Lower leg skin (tissue), 4 donors: ENCODE measurements around the gene RHBG. TPM values are rescaled to one million over a fixed set of nuclear protein-coding genes. Genes with fewer than 3 reads are reported as not detected.
"Not testable (repeated sequence)": the region's sequence is repeated elsewhere in the genome, so short reads cannot be mapped to it uniquely, and the experiment has no call there.

ENCODE experiments used
- DNase-seq, 2 donors: peaks; one replicate each; pipeline ENCODE4 v3.0.0-alpha.2; 2019; ENCODE audit warnings: low spot score in 2 of 2
- H3K4me3 ChIP-seq: fragments of 200-600 bp; sonication (generic); 2 replicates; pipeline ENCODE4 v1.5.1; 2017; ENCODE audit warnings: mild to moderate bottlenecking, low read depth; ENCODE audit not compliant: poor library complexity, severe bottlenecking
- POLR2A ChIP-seq, 2 donors: fragments of 450-650 bp; IDR thresholded peaks; one replicate each; pipeline ENCODE4 v1.6.1; 2016 to 2017; ENCODE audit warnings: antibody characterized with exemption in 2 of 2, mild to moderate bottlenecking in 1 of 2, moderate library complexity in 1 of 2
- WGBS, 2 donors: methylation state at CpG; one replicate each; pipeline ENCODE4 v1.1.5; 2018; 5-methylcytosine and 5-hydroxymethylcytosine counted together
- intact Hi-C: fragments of 100-400 bp; cut with DNase I; formaldehyde crosslinking; loops from one replicate; pipeline ENCODE4 v1.15.0; 2023; ENCODE audit warnings: low total_unique reads
- total RNA-seq, 4 donors: library from RNA; depleted of rRNA; stranded (reverse); fragments of >200 nt; gene quantifications; one replicate each; pipeline ENCODE4 v1.1.0, GENCODE V29; 2016
- TF ChIP-seq, protein P1 (sequence below), 3 donors: fragments of 450-650 bp; IDR thresholded peaks; one replicate each; pipeline ENCODE4 v1.5.1; 2016; ENCODE audit warnings: antibody characterized with exemption in 3 of 3, mild to moderate bottlenecking in 3 of 3, moderate library complexity in 2 of 3

The RHBG gene
- total RNA-seq, 4 donors from 2014 or later, result 3.5 to 14.2 (median 9.3) TPM

DNA sequence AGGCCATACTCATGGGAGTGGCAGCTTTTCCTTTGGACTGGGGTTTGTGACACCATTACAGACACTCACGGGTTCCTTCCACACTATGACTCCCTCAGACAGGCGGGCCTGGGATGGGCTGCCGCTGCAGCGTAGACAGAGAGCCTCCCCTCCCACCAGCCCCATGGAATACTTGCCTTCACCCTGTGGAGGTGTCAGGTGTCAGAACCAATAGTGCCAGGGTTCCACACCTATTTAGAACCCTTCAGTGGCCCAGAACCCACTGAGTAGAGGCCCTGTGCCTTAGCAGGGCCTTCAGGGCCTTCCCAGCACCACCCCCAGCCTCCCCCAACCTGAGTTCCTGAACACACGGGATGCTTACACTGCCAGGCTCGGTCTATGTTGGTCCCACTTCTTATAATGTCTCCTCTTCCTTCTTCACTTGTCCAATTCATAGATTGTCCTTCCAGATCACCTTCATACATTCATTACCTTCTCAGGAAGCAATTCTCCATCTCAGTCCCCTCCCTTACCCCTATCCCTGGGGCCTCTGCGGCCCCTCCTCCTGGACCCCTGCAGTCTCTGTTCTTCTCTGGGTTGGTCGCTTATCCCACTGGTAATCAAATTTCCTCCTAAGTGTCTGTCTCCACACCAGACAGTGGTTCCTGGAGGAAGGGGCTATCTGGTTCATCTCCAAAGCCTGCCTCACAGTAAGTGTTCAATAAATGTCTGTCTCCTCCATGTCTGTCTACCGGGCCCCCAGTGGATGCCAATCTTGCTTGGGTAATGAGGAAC is 1.4 kb upstream of the RHBG start:
- intact Hi-C loops, result no loop called here
- no peak overlapping the region for H3K4me3 ChIP-seq
- no peak for DNase-seq
- TF ChIP-seq, protein P1, sequence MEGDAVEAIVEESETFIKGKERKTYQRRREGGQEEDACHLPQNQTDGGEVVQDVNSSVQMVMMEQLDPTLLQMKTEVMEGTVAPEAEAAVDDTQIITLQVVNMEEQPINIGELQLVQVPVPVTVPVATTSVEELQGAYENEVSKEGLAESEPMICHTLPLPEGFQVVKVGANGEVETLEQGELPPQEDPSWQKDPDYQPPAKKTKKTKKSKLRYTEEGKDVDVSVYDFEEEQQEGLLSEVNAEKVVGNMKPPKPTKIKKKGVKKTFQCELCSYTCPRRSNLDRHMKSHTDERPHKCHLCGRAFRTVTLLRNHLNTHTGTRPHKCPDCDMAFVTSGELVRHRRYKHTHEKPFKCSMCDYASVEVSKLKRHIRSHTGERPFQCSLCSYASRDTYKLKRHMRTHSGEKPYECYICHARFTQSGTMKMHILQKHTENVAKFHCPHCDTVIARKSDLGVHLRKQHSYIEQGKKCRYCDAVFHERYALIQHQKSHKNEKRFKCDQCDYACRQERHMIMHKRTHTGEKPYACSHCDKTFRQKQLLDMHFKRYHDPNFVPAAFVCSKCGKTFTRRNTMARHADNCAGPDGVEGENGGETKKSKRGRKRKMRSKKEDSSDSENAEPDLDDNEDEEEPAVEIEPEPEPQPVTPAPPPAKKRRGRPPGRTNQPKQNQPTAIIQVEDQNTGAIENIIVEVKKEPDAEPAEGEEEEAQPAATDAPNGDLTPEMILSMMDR (IDR thresholded peaks at IDR 0.05), result no peak
- TF ChIP-seq POLR2A (IDR thresholded peaks at IDR 0.05), result no peak
- 79 to 80% methylated on average over 8 to 9 of the region's 9 CpGs for WGBS, 2 donors

DNA sequence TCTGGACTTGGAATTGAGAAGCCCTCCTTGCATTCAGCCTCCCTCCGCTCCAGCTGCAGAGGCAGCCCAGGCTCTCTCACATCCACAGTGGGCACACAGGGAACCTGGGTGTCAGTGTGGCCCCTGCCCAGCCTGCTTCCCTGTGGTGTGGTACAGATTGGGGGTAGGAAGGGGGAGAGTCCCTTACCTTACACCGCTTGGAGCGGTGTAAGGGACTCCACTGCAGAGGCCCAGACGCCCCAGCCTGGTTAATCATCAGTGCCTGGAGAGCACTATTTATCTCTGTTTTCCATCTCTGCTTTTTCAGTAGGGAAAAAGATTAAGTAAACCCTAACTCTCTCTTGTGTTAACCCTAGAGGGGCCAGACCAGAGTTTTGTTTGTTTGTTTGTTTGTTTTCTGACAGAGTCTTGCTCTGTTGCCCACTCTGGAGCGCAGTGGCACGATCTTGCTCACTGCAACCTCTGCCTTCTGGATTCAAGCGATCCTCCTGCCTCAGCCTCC is 803 bp upstream of the RHBG start:
- no peak for TF ChIP-seq POLR2A (IDR thresholded peaks at IDR 0.05)
- TF ChIP-seq, protein P1 (IDR thresholded peaks at IDR 0.05), result no peak
- 78% methylated on average over 7 of the region's 7 CpGs for WGBS, 2 donors
- H3K4me3 ChIP-seq, result no peak overlapping the region
- no peak for DNase-seq
- intact Hi-C loops, result no loop called here

DNA sequence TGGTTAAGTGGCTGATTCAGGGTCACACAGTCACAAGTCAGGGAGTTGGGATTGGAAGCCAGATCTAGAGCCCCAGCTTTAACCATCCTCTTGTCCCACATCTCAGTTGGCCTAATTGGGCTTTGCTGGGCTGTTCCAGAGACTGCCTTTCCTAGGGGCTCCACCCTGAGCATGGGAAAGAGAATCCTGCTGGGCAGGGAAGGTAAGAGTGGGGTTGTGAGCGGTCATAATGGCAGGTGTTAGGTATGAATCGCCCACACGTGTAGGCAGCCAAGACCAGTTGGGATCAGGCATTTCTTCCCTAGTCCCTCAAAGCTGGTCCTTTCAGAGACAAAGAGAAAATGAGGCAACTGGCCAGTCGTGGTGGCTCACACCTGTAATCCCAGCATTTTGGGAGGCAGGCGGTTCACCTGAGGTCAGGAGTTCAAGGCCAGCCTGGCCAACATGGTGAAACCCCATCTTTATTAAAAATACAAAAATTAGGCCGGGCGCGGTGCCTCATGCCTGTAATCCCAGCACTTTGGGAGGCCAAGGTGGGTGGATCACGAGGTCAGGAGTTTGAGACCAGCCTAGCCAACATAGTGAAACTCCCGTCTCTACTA is 775 bp downstream of the RHBG start:
- DNase-seq, H3K4me3 ChIP-seq, intact Hi-C loops: not testable (repeated sequence)
- 91 to 94% methylated on average over 10 of the region's 10 CpGs for WGBS, 2 donors

DNA sequence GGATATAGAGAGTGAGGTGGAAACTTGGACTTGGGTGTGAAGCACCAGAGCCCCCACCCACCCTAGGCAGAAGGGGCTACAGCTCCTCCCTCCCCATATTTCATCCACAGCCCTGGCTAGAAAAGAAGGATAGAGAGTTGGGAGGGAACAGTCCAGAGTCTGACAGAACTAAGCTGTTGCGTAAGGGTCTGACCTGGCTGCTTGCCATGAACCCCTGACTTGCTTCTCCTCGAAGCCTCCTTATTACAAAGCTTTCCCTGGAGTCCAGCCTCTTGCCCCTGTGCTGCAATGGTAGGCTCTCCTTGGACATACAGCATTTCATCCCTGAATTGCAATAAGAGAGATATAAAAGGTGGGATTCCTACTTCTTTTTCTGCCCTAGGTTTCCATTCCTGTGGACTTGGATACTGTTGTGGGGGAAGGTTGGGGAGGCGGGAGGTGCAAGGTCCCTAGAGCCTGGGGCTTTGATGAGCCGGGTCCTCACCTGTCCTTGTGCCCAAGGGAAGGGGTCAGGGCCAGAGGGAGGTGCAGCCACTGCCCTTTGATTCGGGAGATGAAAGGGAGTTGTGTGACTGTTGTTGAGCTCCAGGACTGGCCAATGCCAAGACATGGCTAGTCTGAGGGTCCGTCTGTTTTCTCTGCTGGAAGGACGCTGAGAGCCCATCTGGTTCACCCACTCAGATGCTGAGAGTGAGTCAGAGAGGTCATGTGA is 2.7 kb downstream of the RHBG start:
- 43 to 57% methylated on average over 7 of the region's 7 CpGs for WGBS, 2 donors
- intact Hi-C loops, result no loop called here
- no peak for DNase-seq
- TF ChIP-seq, protein P1 (IDR thresholded peaks at IDR 0.05), result no peak
- no peak for TF ChIP-seq POLR2A (IDR thresholded peaks at IDR 0.05)
- no peak overlapping the region for H3K4me3 ChIP-seq

DNA sequence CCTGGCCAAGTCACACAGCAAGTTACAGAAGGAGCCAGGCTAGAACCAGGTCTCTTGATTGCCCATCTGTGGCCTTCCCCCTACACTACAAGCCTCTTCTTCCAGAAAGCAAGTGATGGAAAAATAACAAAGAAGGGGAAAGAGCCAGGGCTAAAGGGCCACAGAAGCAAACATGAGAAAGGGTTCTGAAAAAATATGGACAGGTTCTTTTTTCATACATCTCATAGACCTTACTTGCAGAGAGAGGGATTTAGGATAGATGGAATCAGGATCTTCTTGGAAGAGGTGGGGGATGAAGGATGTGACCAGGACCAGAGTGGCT is 3.2 kb downstream of the RHBG start:
- intact Hi-C loops, result no loop called here

DNA sequence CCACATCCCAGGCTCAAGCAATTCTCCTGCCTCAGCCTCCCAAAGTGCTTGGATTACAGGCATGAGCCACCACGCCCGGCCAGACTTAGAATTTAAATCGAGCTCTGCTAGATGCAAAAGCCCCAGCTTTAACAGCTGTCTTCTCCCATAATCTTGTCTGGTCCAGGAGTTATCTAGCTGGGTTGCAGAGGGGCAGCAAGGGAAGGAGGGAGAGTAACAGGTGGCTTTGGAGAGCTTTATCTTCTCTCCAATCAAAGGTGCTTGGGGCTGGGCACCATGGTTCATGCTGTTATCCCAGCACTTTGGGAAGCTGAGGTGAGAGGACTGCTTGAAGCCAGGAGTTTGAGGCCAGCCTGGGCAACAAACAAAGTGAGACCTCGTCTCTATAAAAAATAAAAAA is 3.9 kb downstream of the RHBG start:
- DNase-seq, result no peak
- no peak overlapping the region for H3K4me3 ChIP-seq
- TF ChIP-seq, protein P1 (IDR thresholded peaks at IDR 0.05), result no peak
- TF ChIP-seq POLR2A (IDR thresholded peaks at IDR 0.05), result no peak
- intact Hi-C loops, result no loop called here
- 75 to 77% methylated on average over 4 of the region's 4 CpGs for WGBS, 2 donors

More for the DNA sequence above, 3.2 kb downstream of the RHBG start:
- DNase-seq, result no peak
- TF ChIP-seq, protein P1 (IDR thresholded peaks at IDR 0.05), result no peak
- TF ChIP-seq POLR2A (IDR thresholded peaks at IDR 0.05), result no peak
- no peak overlapping the region for H3K4me3 ChIP-seq
